Astrocyte (in vitro differentiated cells and primary cell): Measurements from ENCODE around the gene GNPDA2.
"Not testable (repeated sequence)": the region's sequence is repeated elsewhere in the genome, so short reads cannot be mapped to it uniquely, and the experiment has no call there.

Source experiments
- CTCF ChIP-seq: IDR thresholded peaks from 2 replicates; pipeline ENCODE4 v1.5.1; 2011; ENCODE audit warnings: low read depth, mild to moderate bottlenecking, inconsistent platforms, low read length, moderate library complexity; ENCODE audit not compliant: insufficient read depth
- EZH2 ChIP-seq: IDR thresholded peaks from 2 replicates; pipeline ENCODE4 v1.6.1; 2012; ENCODE audit warnings: mild to moderate bottlenecking, low read length, inconsistent platforms; ENCODE audit not compliant: insufficient read depth

GRCh38 chr4:44728694-44729093, 2.3 kb upstream of the GNPDA2 start:
- not testable (repeated sequence) for TF ChIP-seq CTCF, EZH2
